Measurements from ENCODE around the gene CCR4. TPM values are rescaled to one million over a fixed set of nuclear protein-coding genes. Genes with fewer than 3 reads are reported as not detected.
A peak's percentile ranks its signal among the peaks of the same experiment; 100 is the strongest.

CCR4 gene
- total and polyA plus RNA-seq, 9 of the 15 experiments (the other 6 are each of a cell fraction or from before 2014, with no cell fraction given), result 0.04 to 0.47 (median 0.25) TPM; not detected in 1

- no peak for TF ChIP-seq POLR3A (IDR thresholded peaks at IDR 0.05; ENCODE audit: borderline replicate concordance, extremely low read depth, insufficient read depth, insufficient read length)
- TF ChIP-seq KLF13 (tag; IDR thresholded peaks at IDR 0.05; ENCODE audit: borderline replicate concordance, low read depth), result no peak
- TF ChIP-seq SRF (CRISPR knock-in tag; IDR thresholded peaks at IDR 0.05), result no peak
- no peak for TF ChIP-seq NR2F6 (CRISPR knock-in tag; IDR thresholded peaks at IDR 0.05)
- no peak for TF ChIP-seq DNMT1 (IDR thresholded peaks at IDR 0.05)
- TF ChIP-seq, protein P1, sequence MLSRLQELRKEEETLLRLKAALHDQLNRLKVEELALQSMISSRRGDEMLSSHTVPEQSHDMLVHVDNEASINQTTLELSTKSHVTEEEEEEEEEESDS (CRISPR knock-in tag; IDR thresholded peaks at IDR 0.05), result no peak
These were observed 10.7 kb upstream of the CCR4 start (continued) for GRCh38 chr3:32940726-32941125.

DNA sequence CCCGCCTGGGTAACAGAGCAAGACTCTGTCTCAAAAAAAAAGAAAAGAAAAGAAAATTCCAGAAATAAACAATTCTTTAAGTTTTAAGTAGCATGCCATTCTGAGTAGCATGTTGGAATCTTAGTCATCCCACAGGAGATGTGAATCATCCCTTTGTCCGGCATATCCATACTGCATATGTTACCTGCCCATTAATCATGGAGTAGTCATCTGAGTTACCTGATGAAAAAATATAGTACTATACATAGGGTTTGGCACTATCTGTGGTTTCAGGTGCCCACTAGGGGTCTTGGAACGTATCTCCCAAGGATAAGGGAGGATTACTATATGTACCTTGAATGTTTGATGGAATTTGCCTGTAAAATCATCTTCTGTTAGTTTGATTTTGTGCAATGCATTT is 6.3 kb upstream of the CCR4 start:
- peaks cover 0 to 2% of the 10 kb centered on the region in 2 experiments; a peak in 1 of 5 replicates for H3K4me1 ChIP-seq (replicated peaks in 1 of 2; ENCODE audit: control insufficient read depth in 2 of 2, insufficient read depth in 2 of 2, low read length in 2 of 2)
- no peak overlapping the region for H3K27ac ChIP-seq (ENCODE audit: extremely low read depth, low read depth, low read length)
- no peaks in the 10 kb centered on the region for H3K9me1 ChIP-seq (ENCODE audit: control insufficient read depth, insufficient read depth, low read length)
- no peak overlapping the region for H3K4me2 ChIP-seq (ENCODE audit: insufficient read depth, low read length)
- WGBS (ENCODE audit: insufficient coverage, low coverage, missing lambda C conversion rate), result 8% methylated on average over 2 of the region's 3 CpGs
- ChIA-PET POLR2A (interaction anchor here (0.6 kb wide), 1 partner anchor 854 kb away, joined by 4 read pairs; no protein-coding TSS in a partner anchor), CTCF (ENCODE audit: low intra/inter-chr PET ratio) (no interaction called here)
- ATAC-seq, result no peak
- H2AFZ ChIP-seq (ENCODE audit: low read depth, low read length), result no peak overlapping the region
- intact Hi-C loops (cut with micrococcal nuclease), result loop anchor here (5.0 to 10.0 kb wide), 3 partner anchors 107 to 290 kb away; no protein-coding TSS in a partner anchor
- in situ Hi-C loops (cut with MboI), result no loop called here
- TF ChIP-seq TCF7L2 (IDR thresholded peaks at IDR 0.05; ENCODE audit: low read depth, low read length), result no peak
- TF ChIP-seq PML (IDR thresholded peaks at IDR 0.05; ENCODE audit: low read length), result no peak
- no peak for TF ChIP-seq STAG1 (CRISPR knock-in tag; IDR thresholded peaks at IDR 0.05; ENCODE audit: borderline replicate concordance)
- TF ChIP-seq SNIP1 (IDR thresholded peaks at IDR 0.05; ENCODE audit: low read depth), result no peak
- peak; percentile 17 for TF ChIP-seq MEIS2 (IDR thresholded peaks at IDR 0.05; ENCODE audit: partially characterized antibody)
- no peaks in the 10 kb centered on the region; the same call in 1 of the 2 replicates for H3K9me3 ChIP-seq (replicated peaks; ENCODE audit: control insufficient read depth, insufficient read depth, low read depth, low read length)
- no peak for FAIRE-seq
- H3K9ac ChIP-seq (ENCODE audit: insufficient read depth in 1 of 2, low read depth in 2 of 2, low read length in 2 of 2), result no peak overlapping the region
- no TSS peak for BruUV-seq (replicated peaks)
- no peaks in the 10 kb centered on the region for H3K27me3 ChIP-seq (ENCODE audit: control insufficient read depth in 2 of 2, insufficient read depth in 2 of 2, low read length in 2 of 2)
- no peaks in the 10 kb centered on the region for H4K20me1 ChIP-seq (replicated peaks; ENCODE audit: control insufficient read depth, insufficient read depth, low read length)
- H3K36me3 ChIP-seq (ENCODE audit: control insufficient read depth, insufficient read depth, low read length), result no peaks in the 10 kb centered on the region
- DNase-seq (ENCODE audit: extremely low read depth in 1 of 4, low spot score in 3 of 4), result no peak
- no peaks in the 10 kb centered on the region for H3K79me2 ChIP-seq (ENCODE audit: control insufficient read depth, insufficient read depth, low read length)
- no peak overlapping the region for H3K4me3 ChIP-seq

Measured in K562 (cell line).